GM06990 (cell line): ENCODE measurements around the gene TAF4.

Experiments used
- DNase-seq: peaks from one replicate; pipeline ENCODE4 v3.0.0-alpha.2; 2011; ENCODE audit not compliant: insufficient read length; ENCODE audit errors: extremely low read depth
- H3K27me3 ChIP-seq: replicated peaks from 2 replicates; pipeline ENCODE4 v1.6.0; 2011; ENCODE audit warnings: low read length; ENCODE audit not compliant: control insufficient read depth, insufficient read depth
- H3K36me3 ChIP-seq: 2 replicates; pipeline ENCODE4 v1.5.1; 2011; ENCODE audit warnings: low read length; ENCODE audit not compliant: control insufficient read depth, insufficient read depth
- H3K4me3 ChIP-seq: replicated peaks from 2 replicates; pipeline ENCODE4 v1.5.1; 2011; ENCODE audit warnings: low read depth, mild to moderate bottlenecking, control low read depth, low read length
- TF ChIP-seq, protein P1 (sequence below): IDR thresholded peaks from 2 replicates; pipeline ENCODE4 v1.5.1; 2011; ENCODE audit warnings: low read length, control low read depth, mild to moderate bottlenecking, inconsistent platforms; ENCODE audit not compliant: insufficient read depth, poor library complexity, severe bottlenecking

Gene TAF4

DNA sequence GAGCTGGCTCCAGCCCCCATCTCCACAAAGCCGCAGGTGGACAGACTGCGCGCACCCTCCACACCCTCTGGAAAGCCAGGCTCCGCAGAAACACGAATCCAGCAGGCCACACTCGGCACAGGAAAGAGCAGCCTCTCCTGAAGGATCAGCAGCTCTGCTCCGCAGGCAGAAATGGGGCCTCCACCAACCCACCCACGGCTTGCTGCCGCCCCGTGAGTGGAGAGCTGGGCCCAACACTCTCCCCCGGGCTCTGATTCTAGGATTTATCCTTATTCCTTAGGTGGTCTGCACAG, 39.2 kb downstream of the TAF4 start:
- no peaks in the 10 kb centered on the region for H3K27me3 ChIP-seq
- H3K4me3 ChIP-seq = no peak overlapping the region
- DNase-seq = no peak
- no peaks in the 10 kb centered on the region for H3K36me3 ChIP-seq
- TF ChIP-seq, protein P1, sequence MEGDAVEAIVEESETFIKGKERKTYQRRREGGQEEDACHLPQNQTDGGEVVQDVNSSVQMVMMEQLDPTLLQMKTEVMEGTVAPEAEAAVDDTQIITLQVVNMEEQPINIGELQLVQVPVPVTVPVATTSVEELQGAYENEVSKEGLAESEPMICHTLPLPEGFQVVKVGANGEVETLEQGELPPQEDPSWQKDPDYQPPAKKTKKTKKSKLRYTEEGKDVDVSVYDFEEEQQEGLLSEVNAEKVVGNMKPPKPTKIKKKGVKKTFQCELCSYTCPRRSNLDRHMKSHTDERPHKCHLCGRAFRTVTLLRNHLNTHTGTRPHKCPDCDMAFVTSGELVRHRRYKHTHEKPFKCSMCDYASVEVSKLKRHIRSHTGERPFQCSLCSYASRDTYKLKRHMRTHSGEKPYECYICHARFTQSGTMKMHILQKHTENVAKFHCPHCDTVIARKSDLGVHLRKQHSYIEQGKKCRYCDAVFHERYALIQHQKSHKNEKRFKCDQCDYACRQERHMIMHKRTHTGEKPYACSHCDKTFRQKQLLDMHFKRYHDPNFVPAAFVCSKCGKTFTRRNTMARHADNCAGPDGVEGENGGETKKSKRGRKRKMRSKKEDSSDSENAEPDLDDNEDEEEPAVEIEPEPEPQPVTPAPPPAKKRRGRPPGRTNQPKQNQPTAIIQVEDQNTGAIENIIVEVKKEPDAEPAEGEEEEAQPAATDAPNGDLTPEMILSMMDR = no peak

DNA sequence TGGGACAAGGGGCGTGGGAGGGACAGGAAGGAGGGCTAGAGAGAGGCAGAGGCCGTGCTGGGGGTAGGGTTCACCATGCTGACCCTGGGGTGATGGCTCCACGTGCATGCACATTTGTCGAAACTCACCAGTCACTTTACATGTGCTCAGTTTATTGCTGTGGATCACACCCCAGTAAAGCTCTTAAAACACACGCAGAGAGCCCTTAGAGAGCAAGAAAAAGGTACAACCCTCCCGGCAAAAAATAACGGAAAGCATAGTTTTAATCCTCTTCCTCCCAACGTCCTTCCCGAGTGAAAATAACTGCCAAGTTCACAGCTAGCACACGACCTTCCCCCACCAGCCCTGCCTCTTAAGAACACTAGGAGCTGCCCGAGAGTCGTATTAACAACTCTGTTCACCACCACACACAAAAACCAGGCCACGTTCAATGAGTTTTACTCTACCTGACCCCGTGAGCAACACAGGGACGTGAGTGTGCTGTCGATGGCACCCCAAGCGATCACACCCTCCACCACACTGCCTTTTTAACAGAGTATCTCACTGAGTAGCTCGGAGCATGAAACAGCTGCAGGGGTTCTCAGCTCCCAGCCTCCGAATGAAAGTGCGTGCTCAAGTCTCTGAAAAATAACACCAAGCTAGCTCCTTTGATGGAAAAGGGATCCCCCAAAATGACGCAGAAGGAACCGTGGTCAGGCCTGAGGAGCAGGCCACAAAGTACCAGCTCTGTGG, 39.7 kb downstream of the TAF4 start:
- H3K27me3 ChIP-seq = no peaks in the 10 kb centered on the region
- TF ChIP-seq, protein P1 = peak; percentile 3
- no peak overlapping the region for H3K4me3 ChIP-seq
- DNase-seq = no peak
- no peaks in the 10 kb centered on the region for H3K36me3 ChIP-seq

DNA sequence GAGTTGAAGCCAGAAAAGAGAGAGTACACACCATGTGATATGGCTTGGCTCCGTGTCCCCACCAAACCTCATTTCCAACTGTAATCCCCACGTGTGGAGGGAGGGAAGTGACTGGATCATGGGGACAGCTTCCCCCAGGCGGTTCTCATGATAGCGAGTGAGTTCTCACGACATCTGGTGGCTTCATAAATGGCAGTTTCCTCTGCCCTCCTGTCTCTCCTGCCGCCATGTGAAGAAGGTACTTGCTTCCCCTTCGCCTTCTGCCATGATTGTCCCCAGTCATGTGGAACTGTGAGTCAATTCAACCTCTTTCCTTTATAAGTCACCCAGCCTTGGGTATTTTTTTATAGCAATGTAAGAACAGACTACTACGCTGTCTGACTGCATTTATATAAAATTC, 40.3 kb downstream of the TAF4 start:
- Histone ChIP-seq H3K4me3 (no peak overlapping the region), H3K27me3 (no peaks in the 10 kb centered on the region), H3K36me3 (no peaks in the 10 kb centered on the region)
- TF ChIP-seq, protein P1 = no peak
- no peak for DNase-seq

DNA sequence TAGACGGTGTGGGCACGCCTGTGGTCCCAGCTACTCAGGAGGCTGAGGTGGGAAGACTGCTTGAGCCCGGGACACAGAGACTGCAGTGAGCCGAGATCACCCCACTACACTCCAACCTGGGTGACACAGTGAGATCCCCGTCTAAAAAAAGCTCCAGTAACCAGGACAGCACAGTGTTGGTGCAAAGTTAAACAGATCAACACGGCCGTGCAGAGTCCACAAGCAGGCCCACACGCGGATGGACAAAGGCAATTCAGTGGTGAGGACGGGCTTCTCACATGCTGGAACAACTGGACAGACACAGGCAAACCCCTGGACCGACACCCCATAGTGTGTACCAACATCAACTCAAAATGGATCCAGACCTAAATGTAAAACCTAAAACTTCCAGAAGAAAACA, 41.7 kb downstream of the TAF4 start:
- Histone ChIP-seq H3K4me3 (no peak overlapping the region), H3K36me3 (no peaks in the 10 kb centered on the region), H3K27me3 (no peaks in the 10 kb centered on the region)
- no peak for DNase-seq
- TF ChIP-seq, protein P1 = no peak

DNA sequence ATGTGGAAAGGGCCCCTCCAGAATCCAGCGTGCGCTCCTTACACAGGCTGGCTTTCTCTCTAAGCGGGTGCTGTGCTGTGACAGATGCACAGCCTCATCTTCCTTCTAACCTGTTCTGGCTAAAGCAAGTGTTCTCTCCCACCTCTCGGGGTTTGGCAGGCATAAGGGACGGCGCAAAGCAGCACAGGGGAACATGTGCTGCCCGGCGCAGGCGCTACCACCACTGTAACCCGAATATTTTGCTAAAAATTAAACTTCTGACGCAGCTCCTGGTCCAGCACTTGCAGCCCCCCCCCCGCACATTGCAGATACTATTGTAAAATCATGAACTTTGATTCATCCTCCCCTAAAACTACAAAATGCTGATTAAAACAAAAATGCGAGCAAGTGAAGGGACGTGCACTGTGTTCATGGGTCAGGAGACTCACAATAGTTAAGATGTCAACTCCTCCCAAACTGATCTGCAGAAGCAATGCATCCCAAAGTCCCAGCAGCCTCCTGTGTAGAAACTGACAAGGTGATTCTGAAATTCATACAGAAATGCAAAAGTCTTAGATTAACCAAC, 43.0 kb downstream of the TAF4 start:
- no peaks in the 10 kb centered on the region for H3K36me3 ChIP-seq
- H3K4me3 ChIP-seq = no peak overlapping the region
- DNase-seq = no peak
- TF ChIP-seq, protein P1 = no peak
- H3K27me3 ChIP-seq = no peaks in the 10 kb centered on the region
